Kidney (tissue), 14 donors: ENCODE results near the gene GNA12. TPM values are rescaled to one million over a fixed set of nuclear protein-coding genes. Genes with fewer than 3 reads are reported as not detected.

Source experiments
- DNase-seq, 5 donors: peaks; one replicate each; pipeline ENCODE4 v3.0.0-alpha.2; 2013 to 2020
- FAIRE-seq: peaks from 2 replicates; lab custom pipeline; 2012; peaks lifted over from hg19 to GRCh38; lab: Jason Lieb, UNC
- H3K27ac ChIP-seq, 2 donors: one replicate each; pipeline ENCODE4 v1.7.0; 2013; ENCODE audit warnings: low read depth in 2 of 2, low read length in 2 of 2, inconsistent platforms in 1 of 2
- H3K27me3 ChIP-seq: one replicate; pipeline ENCODE4 v1.7.1; 2013; ENCODE audit warnings: low read length, inconsistent platforms; ENCODE audit not compliant: control insufficient read depth, insufficient read depth
- H3K36me3 ChIP-seq, 3 donors: one replicate each; pipeline versions ENCODE4 v1.7.0 to v1.7.1; 2013; ENCODE audit warnings: low read length in 3 of 3, control low read depth in 1 of 3, inconsistent platforms in 1 of 3; ENCODE audit not compliant: insufficient read depth in 3 of 3, control insufficient read depth in 2 of 3
- H3K4me1 ChIP-seq, 3 donors: one replicate each; pipeline versions ENCODE4 v1.7.0 to v1.7.1; 2013; ENCODE audit warnings: low read length in 3 of 3, inconsistent platforms in 1 of 3, low read depth in 1 of 3; ENCODE audit not compliant: control insufficient read depth in 2 of 3, insufficient read depth in 2 of 3
- H3K4me3 ChIP-seq, 3 donors: one replicate each; pipeline versions ENCODE4 v1.7.0 to v1.8.1; 2013; ENCODE audit warnings: low read length in 3 of 3, control low read depth in 1 of 3, inconsistent platforms in 1 of 3
- H3K9ac ChIP-seq, 3 donors: one replicate each; pipeline versions ENCODE4 v1.7.0 to v1.7.1; 2013; ENCODE audit warnings: low read length in 3 of 3, control low read depth in 1 of 3, inconsistent platforms in 1 of 3
- H3K9me3 ChIP-seq, 3 donors: one replicate each; pipeline versions ENCODE4 v1.7.0 to v1.7.1; 2013; ENCODE audit warnings: low read length in 3 of 3, control low read depth in 1 of 3, inconsistent platforms in 1 of 3; ENCODE audit not compliant: control insufficient read depth in 2 of 3, insufficient read depth in 1 of 3
- intact Hi-C: fragments of 100-400 bp; cut with DNase I; formaldehyde crosslinking; loops from one replicate; pipeline ENCODE4 v1.11.1; 2022
- polyA plus RNA-seq: library from polyadenylated mRNA; stranded (reverse); fragments of 350-450 nt; fragmentation: Illumina TruSeq; extraction: RNeasy Lipid Tissue Mini Kit (QIAGEN cat#74804); gene quantifications from one replicate; pipeline ENCODE4 v1.2.3, GENCODE V29; 2014; ENCODE audit warnings: low read depth, low replicate concordance; ENCODE audit not compliant: insufficient read depth
- total RNA-seq: library from RNA; stranded (reverse); fragmentation: NEBNext Ultra II Directional; extraction: Animal tissue kit (Norgen Biotek cat#: 25700); gene quantifications from one replicate; pipeline ENCODE4 v1.2.1, GENCODE V29; 2021
- TF ChIP-seq, protein P1 (sequence below): IDR thresholded peaks from 3 replicates; pipeline ENCODE4 v1.5.1; 2012; ENCODE audit warnings: mild to moderate bottlenecking, moderate library complexity, borderline replicate concordance; ENCODE audit not compliant: insufficient read depth; ENCODE audit errors: extremely low read depth
- donor health status: control.
- donor health status: control.
- donor health status: control.
- donor health status: control.
- donor health status: control.
- donor health status: DM: yes; HTN: yes; CAD: no.
- donor health status: Normal renal cell carcinoma (clear cell type).

Gene GNA12
- total and polyA plus RNA-seq, 2 donors from 2014 or later = 16.5 to 41.1 TPM

DNA sequence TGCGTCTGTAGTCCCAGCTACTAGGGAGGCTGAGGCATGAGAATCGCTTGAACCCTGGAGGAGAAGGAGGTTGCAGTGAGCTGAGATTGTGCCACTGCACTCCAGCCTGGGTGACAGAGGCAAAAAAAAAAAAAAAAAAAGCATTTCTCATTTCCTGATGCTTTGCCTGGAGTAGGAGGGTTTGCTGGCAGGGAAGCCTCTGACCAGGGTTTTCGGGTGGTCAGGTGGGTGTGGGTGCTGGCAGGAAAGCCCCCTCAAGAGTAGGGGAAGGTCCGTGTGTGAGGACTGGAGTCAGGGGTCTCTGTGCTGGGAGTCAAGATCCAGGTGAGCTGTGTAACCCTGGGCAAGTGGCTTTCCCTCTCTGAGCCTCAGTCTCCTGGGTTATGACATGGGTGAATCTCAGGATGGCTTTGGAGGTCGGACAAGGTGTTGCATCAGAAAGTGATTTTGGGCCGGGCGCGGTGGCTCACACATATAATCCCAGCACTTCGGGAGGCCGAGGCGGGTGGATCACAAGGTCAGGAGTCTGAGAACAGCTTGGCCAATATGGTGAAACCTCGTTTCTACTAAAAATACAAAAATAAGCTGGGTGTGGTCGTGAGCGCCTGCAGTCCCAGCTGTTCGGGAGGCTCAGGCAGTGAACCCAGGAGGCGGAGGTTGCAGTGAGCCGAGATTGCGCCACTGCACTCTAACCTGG lies 152.9 kb downstream of the GNA12 start:
- Histone ChIP-seq H3K4me1 (peaks cover 0 to 8% (median 0%) of the 10 kb centered on the region in 3 donors), H3K4me3 (no peak overlapping the region), H3K9ac (no peak overlapping the region), H3K27ac (no peak overlapping the region), H3K27me3 (peaks cover 8% of the 10 kb centered on the region), H3K9me3 (no peaks in the 10 kb centered on the region), H3K36me3 (no peaks in the 10 kb centered on the region)
- TF ChIP-seq, protein P1, sequence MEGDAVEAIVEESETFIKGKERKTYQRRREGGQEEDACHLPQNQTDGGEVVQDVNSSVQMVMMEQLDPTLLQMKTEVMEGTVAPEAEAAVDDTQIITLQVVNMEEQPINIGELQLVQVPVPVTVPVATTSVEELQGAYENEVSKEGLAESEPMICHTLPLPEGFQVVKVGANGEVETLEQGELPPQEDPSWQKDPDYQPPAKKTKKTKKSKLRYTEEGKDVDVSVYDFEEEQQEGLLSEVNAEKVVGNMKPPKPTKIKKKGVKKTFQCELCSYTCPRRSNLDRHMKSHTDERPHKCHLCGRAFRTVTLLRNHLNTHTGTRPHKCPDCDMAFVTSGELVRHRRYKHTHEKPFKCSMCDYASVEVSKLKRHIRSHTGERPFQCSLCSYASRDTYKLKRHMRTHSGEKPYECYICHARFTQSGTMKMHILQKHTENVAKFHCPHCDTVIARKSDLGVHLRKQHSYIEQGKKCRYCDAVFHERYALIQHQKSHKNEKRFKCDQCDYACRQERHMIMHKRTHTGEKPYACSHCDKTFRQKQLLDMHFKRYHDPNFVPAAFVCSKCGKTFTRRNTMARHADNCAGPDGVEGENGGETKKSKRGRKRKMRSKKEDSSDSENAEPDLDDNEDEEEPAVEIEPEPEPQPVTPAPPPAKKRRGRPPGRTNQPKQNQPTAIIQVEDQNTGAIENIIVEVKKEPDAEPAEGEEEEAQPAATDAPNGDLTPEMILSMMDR = no peak
- DNase-seq = no peak
- intact Hi-C loops = no loop called here
- FAIRE-seq = no peak

DNA sequence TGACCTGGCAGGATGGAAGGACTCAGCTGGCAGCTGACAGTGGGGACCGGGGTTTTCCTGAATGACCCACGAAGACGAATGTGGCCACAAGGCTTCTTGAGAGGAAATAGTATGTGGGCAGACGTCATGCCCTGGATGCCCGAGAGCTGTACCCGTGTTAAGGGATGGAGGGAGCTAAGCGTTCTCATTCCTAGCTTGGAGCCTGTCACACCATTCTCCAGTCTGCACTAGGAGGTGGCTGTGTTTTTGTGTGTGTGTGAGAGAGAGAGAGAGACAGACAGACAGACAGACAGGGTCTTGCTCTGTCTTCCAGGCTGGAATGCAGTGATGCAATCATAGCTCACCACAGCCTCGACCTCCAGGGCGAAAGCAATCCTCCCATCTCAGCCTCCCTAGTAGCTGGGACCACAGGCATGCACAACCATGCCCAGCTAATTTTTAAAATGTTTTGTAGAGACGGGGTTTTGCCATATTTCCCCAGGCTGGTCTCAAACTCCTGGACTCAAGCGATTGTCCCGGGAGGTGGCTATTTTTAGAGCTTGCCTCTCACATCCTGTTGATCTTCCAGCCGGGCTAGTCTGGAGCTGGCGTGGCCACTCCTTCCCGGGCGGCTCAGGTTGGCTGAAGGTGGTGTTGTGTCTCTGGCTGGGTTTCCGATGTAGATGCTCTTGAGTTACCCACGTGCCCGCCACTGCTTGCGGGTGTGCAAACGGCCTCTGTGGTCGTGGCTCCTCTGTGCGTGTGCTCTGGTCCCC lies 154.0 kb downstream of the GNA12 start:
- H3K9me3 ChIP-seq = no peaks in the 10 kb centered on the region
- H3K27ac ChIP-seq = no peak overlapping the region
- intact Hi-C loops = no loop called here
- H3K4me3 ChIP-seq = no peak overlapping the region
- H3K9ac ChIP-seq = no peak overlapping the region
- H3K27me3 ChIP-seq = peaks cover 8% of the 10 kb centered on the region
- FAIRE-seq (no peak), DNase-seq (no peak)
- TF ChIP-seq, protein P1 = no peak
- peaks cover 0 to 8% (median 0%) of the 10 kb centered on the region in 3 donors for H3K4me1 ChIP-seq
- H3K36me3 ChIP-seq = no peaks in the 10 kb centered on the region

DNA sequence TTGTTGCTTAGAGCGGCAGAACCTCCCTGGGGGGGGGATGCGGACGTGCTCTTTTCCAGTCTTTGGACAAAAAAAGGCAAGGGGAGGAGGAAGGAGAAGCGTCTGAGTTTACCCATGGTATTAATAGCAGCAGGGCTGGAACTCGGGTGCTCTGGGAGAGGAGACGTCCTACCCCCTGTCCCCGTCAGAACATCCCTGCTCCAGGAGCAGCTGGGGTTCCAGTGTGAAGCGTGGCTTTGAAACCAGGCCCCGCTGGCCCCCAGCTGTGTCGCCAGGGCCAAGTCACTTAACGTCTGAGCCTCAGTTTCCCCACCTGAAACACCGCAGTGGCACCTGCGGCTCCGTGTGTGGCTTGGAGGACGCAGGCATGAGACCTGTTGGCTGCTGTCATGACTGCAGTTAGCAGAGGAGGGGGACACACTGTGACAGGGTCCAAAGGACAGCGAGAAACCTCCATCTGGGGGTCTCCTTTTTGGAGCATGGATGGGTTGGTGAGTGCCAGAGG lies 154.7 kb downstream of the GNA12 start:
- Histone ChIP-seq H3K27me3 (peaks cover 8% of the 10 kb centered on the region), H3K36me3 (no peaks in the 10 kb centered on the region), H3K9ac (no peak overlapping the region), H3K27ac (no peak overlapping the region), H3K9me3 (no peaks in the 10 kb centered on the region), H3K4me1 (peaks cover 0 to 8% (median 0%) of the 10 kb centered on the region in 3 donors), H3K4me3 (no peak overlapping the region)
- TF ChIP-seq, protein P1 = no peak
- FAIRE-seq (no peak), DNase-seq (no peak)
- intact Hi-C loops = no loop called here
